GM18870 (cell line): ENCODE results near the gene MAST1.
"Not testable (repeated sequence)": the region's sequence is repeated elsewhere in the genome, so short reads cannot be mapped to it uniquely, and the experiment has no call there.

Experiments used
- ATAC-seq: cut with Tn5 transposase; IDR thresholded peaks from one replicate; pipeline ENCODE4 v1.9.1; 2021; ENCODE audit warnings: moderate library complexity; ENCODE audit not compliant: unreplicated experiment

The MAST1 gene

DNA sequence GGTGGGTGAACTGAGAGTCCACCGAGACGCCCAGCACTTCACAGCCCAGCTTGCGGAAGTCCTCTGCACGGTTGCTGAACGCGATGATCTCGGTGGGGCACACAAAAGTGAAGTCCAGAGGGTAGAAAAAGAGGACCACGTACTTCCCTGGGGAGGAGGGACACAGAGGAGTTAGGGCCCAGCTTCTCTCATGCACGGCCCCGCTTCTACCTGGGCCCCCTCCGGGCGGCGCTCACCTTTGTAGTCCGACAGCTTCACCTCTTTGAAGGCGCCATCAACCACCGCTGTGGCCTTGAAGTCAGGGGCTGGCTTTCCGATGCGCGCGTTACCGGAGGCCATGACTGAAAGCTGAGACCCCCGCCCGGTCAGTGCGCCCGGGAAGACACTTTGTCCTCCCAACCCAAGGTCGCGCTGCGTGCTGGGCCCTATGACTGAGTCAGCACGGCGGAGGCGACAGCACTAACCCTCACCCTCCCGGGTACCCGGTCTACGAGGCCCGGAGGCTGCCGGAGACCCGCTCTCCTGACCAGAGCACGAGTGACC is 37.3 kb upstream of the MAST1 start:
- no peak for ATAC-seq

DNA sequence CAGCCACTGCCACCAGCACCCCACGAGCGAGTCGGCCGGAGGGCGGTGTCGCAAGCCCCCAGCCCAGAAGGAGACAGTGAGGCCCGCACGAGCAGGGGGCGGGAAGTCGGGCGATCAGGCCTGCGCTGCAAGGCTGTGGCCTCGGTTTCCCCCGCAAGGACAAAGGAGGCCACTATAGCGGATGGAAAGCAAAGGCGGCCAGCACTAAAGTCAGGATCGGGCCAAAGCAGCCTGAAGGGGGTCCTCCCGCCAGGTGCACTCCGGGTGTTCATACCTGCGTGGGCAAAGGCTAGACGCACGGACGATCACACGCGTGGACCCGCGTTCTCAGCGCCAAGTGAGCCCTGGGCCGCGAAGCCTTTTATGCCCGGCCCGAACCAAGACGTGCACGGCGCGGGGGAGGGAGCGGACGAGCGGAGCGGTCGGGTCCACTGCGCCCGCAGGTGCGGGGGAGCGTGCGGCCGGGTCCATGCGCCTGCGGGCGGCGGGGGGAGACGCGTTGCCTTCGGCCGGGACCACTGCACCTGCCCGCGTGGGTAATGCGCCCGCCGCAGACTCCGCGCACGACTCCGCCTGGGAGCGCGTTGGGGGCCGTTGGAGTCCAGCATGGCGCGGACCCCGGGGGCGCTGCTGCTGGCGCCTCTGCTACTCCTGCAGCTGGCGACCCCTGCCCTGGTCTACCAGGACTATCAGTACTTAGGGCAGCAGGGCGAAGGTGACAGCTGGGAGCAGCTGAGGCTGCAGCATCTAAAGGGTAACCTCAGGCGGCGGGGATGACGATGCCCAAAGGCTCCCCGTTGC is 36.6 kb upstream of the MAST1 start, which contains the start of the genes PRDX2 and THSD8:
Gene PRDX2, minus strand, starts transcription at position 335 of the 801 bp plus-strand sequence. CDS start 539 bp downstream, outside the sequence.
Gene THSD8, plus strand, starts transcription at position 604 of the 801 bp plus-strand sequence. Its CDS starts 3 bp downstream, at position 607.
- no peak for ATAC-seq

GRCh38 chr19:12802267-12803106 is 35.8 kb upstream of the MAST1 start:
- no peak for ATAC-seq

DNA sequence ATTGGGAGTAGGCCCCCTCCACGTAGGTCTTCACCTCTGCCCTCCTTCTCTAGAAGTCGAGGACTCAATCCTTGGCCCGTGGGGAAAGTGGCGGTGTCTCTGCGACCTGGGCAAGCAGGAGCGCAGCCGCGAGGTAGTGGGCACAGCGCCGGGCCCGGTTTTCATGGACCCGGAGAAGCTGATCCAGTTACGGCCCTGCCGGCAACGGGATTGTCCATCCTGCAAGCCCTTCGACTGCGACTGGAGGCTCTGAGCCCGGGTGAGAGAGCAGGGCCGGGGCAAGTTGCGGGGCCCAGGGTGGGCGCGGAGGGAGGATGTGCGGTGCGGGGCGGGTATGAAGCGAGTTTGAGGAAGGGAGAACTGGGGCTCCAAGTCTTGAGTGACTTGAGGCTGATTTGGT is 34.3 kb upstream of the MAST1 start:
- ATAC-seq = no peak

- no peak for ATAC-seq
Measured at GRCh38 chr19:12806242-12807081, 31.9 kb upstream of the MAST1 start, which contains the start of gene RNASEH2A. Gene RNASEH2A (plus strand): TSS chr19:12806584. CDS start chr19:12806674, 90 bp downstream.

DNA sequence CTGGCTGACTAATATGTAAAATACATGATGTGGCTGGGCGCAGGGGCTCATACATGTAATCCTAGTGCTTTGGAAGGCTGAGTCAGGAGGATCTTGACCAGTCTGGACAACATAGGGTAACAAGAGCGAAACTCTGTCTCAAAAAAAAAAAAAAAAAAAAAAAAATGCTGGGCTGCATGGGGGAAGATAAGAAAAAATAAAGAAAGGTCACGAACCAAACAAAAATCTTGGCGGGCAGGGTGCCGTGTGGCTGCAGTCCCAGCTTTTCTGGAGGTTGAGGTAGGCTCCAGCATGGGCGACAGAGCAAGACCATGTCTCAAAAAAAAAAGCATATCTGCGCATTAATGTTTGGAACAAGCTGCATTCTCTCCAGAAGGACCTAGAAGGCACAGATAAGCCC is 23.2 kb upstream of the MAST1 start:
- ATAC-seq = no peak

GRCh38 chr19:12817188-12817587 is 21.1 kb upstream of the MAST1 start:
- ATAC-seq = not testable (repeated sequence)

GRCh38 chr19:12817810-12818209 is 20.5 kb upstream of the MAST1 start:
- ATAC-seq = not testable (repeated sequence)

DNA sequence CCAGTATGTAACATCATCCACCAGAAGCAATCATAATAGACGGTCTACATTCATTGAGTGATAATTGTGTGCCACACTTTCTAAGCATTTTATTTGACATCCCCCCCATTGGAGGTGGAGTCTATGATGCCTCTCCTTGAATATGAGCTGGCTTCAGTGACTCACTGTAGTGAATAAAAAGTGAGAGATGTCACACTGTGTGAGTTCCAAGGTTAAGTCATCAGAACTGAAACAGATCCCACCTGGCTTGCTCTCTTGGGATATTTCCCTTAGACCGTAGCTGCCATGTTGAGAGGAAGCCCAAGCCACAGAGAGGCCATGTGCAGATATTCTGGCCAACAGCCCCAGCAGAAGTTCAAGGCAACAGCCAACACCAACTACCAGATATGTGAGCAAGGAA is 16.6 kb upstream of the MAST1 start:
- no peak for ATAC-seq

GRCh38 chr19:12825254-12826131 is 12.8 kb upstream of the MAST1 start:
- no peak for ATAC-seq

GRCh38 chr19:12828494-12828893 is 9.8 kb upstream of the MAST1 start:
- ATAC-seq = no peak

DNA sequence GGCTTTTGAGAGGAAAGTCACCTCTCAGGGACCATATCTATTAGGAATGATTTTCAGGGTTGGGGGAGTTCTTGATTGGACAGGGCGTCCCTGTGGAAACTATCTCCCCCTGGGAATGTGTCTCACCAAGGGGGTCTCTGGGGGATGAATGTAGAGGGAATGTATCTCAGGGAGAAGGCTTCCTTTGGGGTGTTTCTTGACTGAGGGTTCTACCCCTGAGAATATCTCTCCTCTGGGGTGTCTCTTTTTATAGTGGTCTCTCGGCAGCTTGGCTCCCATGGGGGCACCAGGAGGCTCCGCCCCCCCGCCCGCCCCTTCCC is 4.9 kb upstream of the MAST1 start:
- no peak for ATAC-seq

GRCh38 chr19:12833738-12834565 is 4.4 kb upstream of the MAST1 start:
- no peak for ATAC-seq

- no peak for ATAC-seq
Measured at GRCh38 chr19:12834566-12834943, 3.8 kb upstream of the MAST1 start, which contains the start of gene RTBDN. Gene RTBDN (minus strand): TSS chr19:12834579. CDS start chr19:12829979, 4,600 bp downstream.

DNA sequence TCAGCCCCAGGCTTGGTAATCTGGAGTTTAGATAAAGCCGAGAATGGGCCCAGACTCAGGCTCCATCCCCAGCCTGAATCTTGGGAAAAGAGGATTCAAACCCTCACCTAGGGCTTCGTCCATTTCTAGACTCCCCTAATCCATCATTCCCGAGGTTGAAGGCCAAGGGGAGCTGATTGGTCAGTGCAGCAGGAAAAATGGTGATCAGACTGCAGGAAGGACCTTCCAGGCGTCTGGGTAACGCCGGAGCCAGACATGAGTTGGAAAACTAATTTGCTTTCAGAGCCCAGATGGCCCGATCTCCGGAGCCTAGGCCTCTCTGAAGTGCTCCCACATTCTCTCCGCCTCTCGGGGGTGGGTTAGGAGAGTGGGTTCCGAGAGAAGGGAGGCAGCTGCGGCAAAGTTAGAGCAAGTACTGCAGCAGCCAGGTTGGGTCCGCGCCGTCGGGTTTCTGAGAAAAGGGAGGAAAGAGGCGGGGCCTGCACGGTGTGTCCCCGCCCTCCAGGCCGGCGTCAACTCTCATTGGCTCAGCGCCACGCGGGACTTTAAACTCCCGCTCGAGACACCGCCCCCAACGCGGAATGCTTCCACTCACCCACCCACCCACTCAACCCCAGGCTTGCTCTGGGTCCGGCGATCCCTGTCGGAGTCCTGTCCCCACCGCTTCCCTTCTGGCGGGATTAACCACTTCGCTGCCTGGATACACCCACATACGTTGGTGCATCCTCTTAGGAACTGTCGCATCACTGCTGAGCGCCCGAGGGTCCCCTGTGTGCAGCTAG is 3.1 kb upstream of the MAST1 start:
- ATAC-seq = no peak

DNA sequence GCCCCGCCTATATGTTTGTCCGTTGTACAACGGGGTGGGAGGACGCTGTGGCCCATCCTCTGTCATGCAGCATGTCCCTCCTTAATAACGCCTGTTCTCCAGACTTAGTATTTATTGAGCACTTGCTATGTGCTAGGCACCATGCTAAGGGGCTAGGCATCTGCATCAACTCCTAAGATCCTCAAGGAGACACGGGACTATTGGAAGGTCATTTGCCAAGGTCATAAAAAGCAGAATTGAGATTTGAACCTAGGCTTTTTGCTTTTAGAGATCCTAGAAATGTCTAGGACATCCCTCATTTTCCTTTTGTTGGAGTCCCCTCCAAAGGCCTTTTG is 1.8 kb upstream of the MAST1 start:
- no peak for ATAC-seq

- no peak for ATAC-seq
Measured at GRCh38 chr19:12837225-12837624, 1.1 kb upstream of the MAST1 start.
